ENCODE measurements around the gene KRT76. TPM values are rescaled to one million over a fixed set of nuclear protein-coding genes. Genes with fewer than 3 reads are reported as not detected.

Gene KRT76
- total RNA-seq, 2 experiments from 2014 or later, result not detected

GRCh38 chr12:52817003-52817698 lies 40.0 kb upstream of the KRT76 start:
- no peak for ATAC-seq
- no peaks in the 10 kb centered on the region for H3K9me3 Mint-ChIP-seq
- peaks cover 10% of the 10 kb centered on the region for H3K4me1 Mint-ChIP-seq (ENCODE audit: low read depth)
- H3K36me3 Mint-ChIP-seq (ENCODE audit: low read depth), result no peaks in the 10 kb centered on the region
- POLR2A ChIA-PET, result interaction anchor here (0.8 kb wide), 1 partner anchor 27 kb away, joined by 3 read pairs; no protein-coding TSS in a partner anchor
- intact Hi-C loops (cut with micrococcal nuclease), result no loop called here
- H3K4me3 Mint-ChIP-seq, result no peak overlapping the region
- TF ChIP-seq, protein P1, sequence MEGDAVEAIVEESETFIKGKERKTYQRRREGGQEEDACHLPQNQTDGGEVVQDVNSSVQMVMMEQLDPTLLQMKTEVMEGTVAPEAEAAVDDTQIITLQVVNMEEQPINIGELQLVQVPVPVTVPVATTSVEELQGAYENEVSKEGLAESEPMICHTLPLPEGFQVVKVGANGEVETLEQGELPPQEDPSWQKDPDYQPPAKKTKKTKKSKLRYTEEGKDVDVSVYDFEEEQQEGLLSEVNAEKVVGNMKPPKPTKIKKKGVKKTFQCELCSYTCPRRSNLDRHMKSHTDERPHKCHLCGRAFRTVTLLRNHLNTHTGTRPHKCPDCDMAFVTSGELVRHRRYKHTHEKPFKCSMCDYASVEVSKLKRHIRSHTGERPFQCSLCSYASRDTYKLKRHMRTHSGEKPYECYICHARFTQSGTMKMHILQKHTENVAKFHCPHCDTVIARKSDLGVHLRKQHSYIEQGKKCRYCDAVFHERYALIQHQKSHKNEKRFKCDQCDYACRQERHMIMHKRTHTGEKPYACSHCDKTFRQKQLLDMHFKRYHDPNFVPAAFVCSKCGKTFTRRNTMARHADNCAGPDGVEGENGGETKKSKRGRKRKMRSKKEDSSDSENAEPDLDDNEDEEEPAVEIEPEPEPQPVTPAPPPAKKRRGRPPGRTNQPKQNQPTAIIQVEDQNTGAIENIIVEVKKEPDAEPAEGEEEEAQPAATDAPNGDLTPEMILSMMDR (IDR thresholded peaks at IDR 0.05), result no peak
- H3K27ac Mint-ChIP-seq, result no peak overlapping the region
- no peak for DNase-seq
- CTCF ChIA-PET, result interaction anchor here (1.1 to 1.7 kb wide), 3 partner anchors 49 to 163 kb away, joined by 4 to 7 read pairs (median 4); no protein-coding TSS in a partner anchor
- peaks cover 1% of the 10 kb centered on the region for H3K27me3 Mint-ChIP-seq

DNA sequence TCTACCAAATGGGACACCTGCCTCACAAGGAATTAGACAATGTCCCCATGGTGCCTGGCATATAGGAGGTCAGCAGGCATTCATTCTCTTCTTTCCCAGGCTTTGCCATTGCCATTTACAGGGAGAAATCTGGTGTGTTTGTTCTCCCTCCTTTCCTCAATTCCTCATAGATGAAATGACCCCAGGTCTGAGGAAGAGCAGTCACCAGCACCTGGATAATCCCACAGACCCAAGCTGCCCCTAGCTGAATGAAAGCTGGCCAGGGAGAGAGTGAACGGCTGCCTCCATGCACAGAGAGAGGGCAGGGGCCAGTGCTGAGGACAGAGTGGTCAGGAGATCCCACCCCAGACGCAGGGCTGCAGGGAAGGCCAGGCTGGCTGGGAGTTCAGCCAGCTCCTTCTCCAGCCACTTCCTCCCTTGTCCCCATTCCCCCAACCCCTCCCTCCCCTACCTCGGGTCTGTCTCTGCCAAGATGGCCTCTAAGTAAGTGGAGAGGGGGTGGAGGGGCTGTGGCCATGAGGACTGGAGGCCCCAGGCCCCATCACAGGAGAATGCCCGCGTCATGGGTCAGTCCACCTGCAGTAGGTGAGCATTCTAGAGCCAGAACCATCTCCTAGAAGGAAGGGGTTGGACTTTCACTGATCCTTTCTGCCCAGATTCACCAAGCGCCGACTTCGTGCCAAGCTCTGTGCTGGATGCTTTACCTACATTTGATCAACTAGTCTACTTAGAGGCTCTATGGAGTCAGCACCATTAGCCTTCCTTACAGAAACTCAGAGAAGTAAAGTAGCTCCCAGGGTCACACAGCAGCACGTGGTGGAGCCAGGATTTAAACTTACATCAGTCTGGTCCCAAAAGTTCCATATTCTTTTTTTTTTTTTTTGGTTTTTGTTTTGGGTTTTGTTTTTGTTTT lies 38.8 kb upstream of the KRT76 start:
- TF ChIP-seq, protein P1 (IDR thresholded peaks at IDR 0.05), result no peak
- POLR2A ChIA-PET, result interaction anchor here (0.5 kb wide), 1 partner anchor 442 kb away, joined by 3 read pairs; no protein-coding TSS in a partner anchor
- Mint-ChIP-seq H3K4me1 (ENCODE audit: low read depth) (peaks cover 10% of the 10 kb centered on the region), H3K4me3 (no peak overlapping the region), H3K36me3 (ENCODE audit: low read depth) (no peaks in the 10 kb centered on the region), H3K27ac (no peak overlapping the region), H3K9me3 (no peaks in the 10 kb centered on the region), H3K27me3 (peaks cover 1% of the 10 kb centered on the region)
- ATAC-seq (no peak), DNase-seq (no peak)
- CTCF ChIA-PET, result interaction anchor here (0.6 kb wide), 1 partner anchor 15 kb away, joined by 3 read pairs; no protein-coding TSS in a partner anchor
- intact Hi-C loops (cut with micrococcal nuclease), result no loop called here

- H3K4me3 Mint-ChIP-seq, result no peak overlapping the region
- CTCF ChIA-PET, result no interaction called here
- H3K36me3 Mint-ChIP-seq (ENCODE audit: low read depth), result no peaks in the 10 kb centered on the region
- intact Hi-C loops (cut with micrococcal nuclease), result no loop called here
- H3K27me3 Mint-ChIP-seq, result no peaks in the 10 kb centered on the region
- ATAC-seq, result no peak
- TF ChIP-seq, protein P1 (IDR thresholded peaks at IDR 0.05), result no peak
- no peak overlapping the region for H3K27ac Mint-ChIP-seq
- POLR2A ChIA-PET, result no interaction called here
- peaks cover 10% of the 10 kb centered on the region for H3K4me1 Mint-ChIP-seq (ENCODE audit: low read depth)
- H3K9me3 Mint-ChIP-seq, result no peaks in the 10 kb centered on the region
- no peak for DNase-seq
Measured at GRCh38 chr12:52815161-52815560, 38.0 kb upstream of the KRT76 start.

- intact Hi-C loops (cut with micrococcal nuclease), result no loop called here
- Mint-ChIP-seq H3K36me3 (ENCODE audit: low read depth) (no peaks in the 10 kb centered on the region), H3K4me1 (ENCODE audit: low read depth) (peaks cover 10% of the 10 kb centered on the region), H3K4me3 (no peak overlapping the region), H3K27me3 (no peaks in the 10 kb centered on the region), H3K27ac (no peak overlapping the region), H3K9me3 (no peaks in the 10 kb centered on the region)
- POLR2A ChIA-PET, result no interaction called here
- ATAC-seq (no peak), DNase-seq (no peak)
- CTCF ChIA-PET, result no interaction called here
- TF ChIP-seq, protein P1 (IDR thresholded peaks at IDR 0.05), result no peak
Measured at GRCh38 chr12:52814710-52815155, 37.6 kb upstream of the KRT76 start.
